Stomach (tissue), 4 donors: ENCODE data around the gene CERS5.
"Not testable (repeated sequence)": the region's sequence is repeated elsewhere in the genome, so short reads cannot be mapped to it uniquely, and the experiment has no call there.

ENCODE experiments used
- CTCF ChIP-seq, 7 experiments: fragments of 450-650 bp in 4 of 7; fragments of 200-600 bp in 3 of 7; sonication (generic) in 3 of 7; IDR thresholded peaks; one replicate each; pipeline ENCODE4 v1.5.1; 2016 to 2019; ENCODE audit warnings: antibody characterized with exemption in 7 of 7, control low read depth in 2 of 7, mild to moderate bottlenecking in 1 of 7
- POLR2AphosphoS5 ChIP-seq, 3 donors: sonication (generic); formaldehyde crosslinking; IDR thresholded peaks; one replicate each; pipeline ENCODE4 v1.6.1; 2016; ENCODE audit warnings: antibody characterized with exemption in 3 of 3

DNA sequence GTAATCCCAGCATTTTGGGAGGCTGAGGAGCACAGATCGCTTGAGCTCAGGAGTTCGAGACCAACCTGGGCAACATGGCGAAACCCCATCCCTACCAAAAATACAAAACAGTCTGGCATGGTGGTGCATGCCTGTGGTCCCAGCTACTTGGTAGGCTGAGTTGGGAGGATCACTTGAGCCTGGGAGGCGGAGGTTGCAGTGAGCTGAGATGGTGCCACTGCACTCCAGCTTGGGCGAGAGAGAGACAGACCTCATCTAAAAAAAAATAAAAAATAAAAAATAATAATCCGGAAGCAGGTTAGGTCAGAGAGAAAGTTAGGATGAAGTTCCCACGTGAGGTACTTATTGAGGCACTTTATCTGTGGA is 82.8 kb downstream of the CERS5 start:
- not testable (repeated sequence) for TF ChIP-seq CTCF, POLR2AphosphoS5 (IDR thresholded peaks at IDR 0.05)
